GM23248 (cell line): ENCODE results near the gene HK1.

Experiments used
- EZH2 ChIP-seq: fragments of 200-600 bp; sonication (generic); IDR thresholded peaks from 2 replicates; pipeline ENCODE4 v1.6.1; 2018; ENCODE audit warnings: antibody characterized with exemption, mild to moderate bottlenecking; ENCODE audit not compliant: insufficient read depth, poor library complexity, severe bottlenecking
- EZH2phosphoT487 ChIP-seq: fragments of 200-600 bp; sonication (generic); IDR thresholded peaks from 2 replicates; pipeline ENCODE4 v1.6.1; 2018; ENCODE audit warnings: antibody characterized with exemption, moderate library complexity, mild to moderate bottlenecking, low read depth; ENCODE audit not compliant: insufficient read depth

GRCh38 chr10:69374242-69374641, 95.9 kb downstream of the HK1 start:
- TF ChIP-seq EZH2 (no peak), EZH2phosphoT487 (no peak)
